Subcutaneous adipose tissue (tissue), 4 donors: ENCODE data around the gene SPPL2C. TPM values are rescaled to one million over a fixed set of nuclear protein-coding genes. Genes with fewer than 3 reads are reported as not detected.

Source experiments
- CTCF ChIP-seq: fragments of 450-650 bp; IDR thresholded peaks from one replicate; pipeline ENCODE4 v1.5.1; 2016; ENCODE audit warnings: low read depth, mild to moderate bottlenecking, control low read depth, antibody characterized with exemption, moderate library complexity
- total RNA-seq, 4 donors: library from RNA; depleted of rRNA; stranded (reverse); fragments of >200 nt; gene quantifications; one replicate each; pipeline ENCODE4 v1.1.0, GENCODE V29; 2016

The SPPL2C gene
- total RNA-seq, 4 donors from 2014 or later, result not detected

DNA sequence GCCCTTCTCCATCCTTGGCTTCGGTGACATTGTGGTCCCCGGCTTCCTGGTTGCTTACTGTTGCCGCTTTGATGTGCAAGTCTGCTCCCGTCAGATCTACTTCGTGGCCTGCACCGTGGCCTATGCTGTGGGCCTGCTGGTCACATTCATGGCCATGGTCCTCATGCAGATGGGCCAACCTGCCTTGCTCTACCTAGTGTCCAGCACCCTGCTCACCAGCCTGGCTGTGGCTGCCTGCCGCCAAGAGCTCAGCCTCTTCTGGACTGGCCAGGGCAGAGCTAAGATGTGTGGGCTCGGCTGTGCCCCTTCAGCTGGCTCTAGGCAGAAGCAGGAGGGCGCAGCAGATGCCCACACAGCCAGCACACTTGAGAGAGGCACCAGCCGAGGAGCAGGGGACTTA lies 1.5 kb downstream of the SPPL2C start:
- no peak for TF ChIP-seq CTCF

DNA sequence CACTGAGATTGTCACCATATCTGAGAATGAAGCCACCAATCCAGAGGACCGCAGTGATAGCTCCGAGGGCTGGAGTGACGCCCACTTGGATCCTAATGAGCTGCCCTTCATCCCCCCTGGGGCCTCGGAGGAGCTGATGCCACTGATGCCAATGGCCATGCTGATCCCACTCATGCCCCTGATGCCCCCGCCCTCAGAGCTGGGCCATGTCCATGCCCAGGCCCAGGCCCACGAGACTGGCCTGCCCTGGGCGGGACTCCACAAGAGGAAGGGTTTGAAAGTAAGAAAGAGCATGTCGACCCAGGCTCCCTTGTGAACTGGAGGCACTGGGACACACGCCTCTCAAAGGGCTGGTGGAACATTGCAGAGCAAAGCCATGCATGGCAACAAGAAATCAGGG lies 2.0 kb downstream of the SPPL2C start:
- TF ChIP-seq CTCF, result no peak

GRCh38 chr17:45847101-45847500 lies 2.4 kb downstream of the SPPL2C start:
- no peak for TF ChIP-seq CTCF

- no peak for TF ChIP-seq CTCF
These were observed 3.1 kb downstream of the SPPL2C start for GRCh38 chr17:45847747-45848146.

GRCh38 chr17:45848405-45848804 lies 3.7 kb downstream of the SPPL2C start:
- TF ChIP-seq CTCF, result no peak

DNA sequence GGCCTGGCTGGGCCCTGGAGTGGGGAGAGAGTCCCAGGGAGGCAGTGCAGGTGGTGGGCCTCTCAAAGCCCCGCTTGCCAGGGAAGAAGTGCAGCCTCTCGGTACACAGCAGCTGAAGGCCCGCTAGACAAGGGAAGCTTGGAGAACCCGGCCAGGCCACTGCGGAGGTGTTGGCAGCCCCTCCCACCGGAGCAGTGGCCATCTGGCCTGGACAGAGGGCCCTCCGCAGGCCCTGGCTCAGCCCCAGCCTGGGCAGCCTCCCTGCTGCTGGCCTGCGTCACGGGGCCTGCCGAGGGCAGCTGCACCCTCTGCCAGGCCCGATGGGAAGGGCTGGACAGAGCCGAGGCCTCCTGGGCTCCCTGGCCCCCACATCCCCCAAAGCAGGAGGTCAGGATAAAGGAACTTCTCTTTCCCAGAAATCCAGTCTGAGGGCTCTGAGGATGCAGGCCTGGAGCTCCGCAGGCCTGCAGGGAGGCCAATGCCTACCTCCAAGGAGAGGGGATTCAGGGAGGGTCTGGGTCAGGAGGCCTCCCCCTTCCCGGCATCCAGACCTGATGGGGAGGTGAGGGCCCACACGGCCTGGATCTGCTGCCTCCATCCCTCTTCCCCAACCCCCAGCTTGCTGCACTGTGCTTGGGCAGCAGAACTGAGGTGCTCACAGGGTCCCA lies 4.3 kb downstream of the SPPL2C start:
- no peak for TF ChIP-seq CTCF

- no peak for TF ChIP-seq CTCF
These were observed 4.9 kb downstream of the SPPL2C start for GRCh38 chr17:45849536-45849990.
